Neural crest cell (in vitro differentiated cells): ENCODE data around the gene DDX42. TPM values are rescaled to one million over a fixed set of nuclear protein-coding genes. Genes with fewer than 3 reads are reported as not detected.
"Not testable (repeated sequence)": the region's sequence is repeated elsewhere in the genome, so short reads cannot be mapped to it uniquely, and the experiment has no call there.

Experiments used
- DNase-seq: peaks from one replicate; pipeline ENCODE4 v3.0.0; 2021; ENCODE audit warnings: low read depth, mixed read lengths, low spot score
- H3K27ac Mint-ChIP-seq: one replicate; pipeline ENCODE4 v1.8.0; 2021; ENCODE audit warnings: mild to moderate bottlenecking, mixed read lengths; ENCODE audit not compliant: unreplicated experiment
- H3K27me3 Mint-ChIP-seq: 2 replicates; pipeline ENCODE4 v1.8.0; 2021; ENCODE audit warnings: low read depth, mild to moderate bottlenecking, mixed read lengths
- H3K36me3 Mint-ChIP-seq: 2 replicates; pipeline ENCODE4 v1.8.0; 2021; ENCODE audit warnings: low read depth, mild to moderate bottlenecking, mixed read lengths
- H3K4me1 Mint-ChIP-seq: 2 replicates; pipeline ENCODE4 v1.8.0; 2021; ENCODE audit warnings: mixed read lengths
- H3K4me3 Mint-ChIP-seq: one replicate; pipeline ENCODE4 v1.8.0; 2021; ENCODE audit warnings: mild to moderate bottlenecking, mixed read lengths
- H3K9me3 Mint-ChIP-seq: 2 replicates; pipeline ENCODE4 v1.8.0; 2021; ENCODE audit warnings: mixed read lengths
- total RNA-seq: library from RNA; stranded (reverse); gene quantifications from 2 replicates; pipeline ENCODE4 v1.2.1, GENCODE V29; 2021
- TF ChIP-seq, protein P1 (sequence below): fragments of 200-600 bp; sonication (generic); conservative IDR thresholded peaks from 2 replicates; pipeline ENCODE4 v1.5.0; 2021; ENCODE audit warnings: antibody characterized with exemption, mild to moderate bottlenecking

Gene DDX42
- total RNA-seq, 1 donor from 2014 or later, result 160 TPM

- Mint-ChIP-seq H3K4me3 (peak overlapping the region; percentile 99), H3K36me3 (no peaks in the 10 kb centered on the region), H3K9me3 (no peaks in the 10 kb centered on the region), H3K4me1 (peaks cover 35% of the 10 kb centered on the region), H3K27me3 (no peaks in the 10 kb centered on the region), H3K27ac (peak overlapping the region; percentile 98)
- TF ChIP-seq, protein P1, sequence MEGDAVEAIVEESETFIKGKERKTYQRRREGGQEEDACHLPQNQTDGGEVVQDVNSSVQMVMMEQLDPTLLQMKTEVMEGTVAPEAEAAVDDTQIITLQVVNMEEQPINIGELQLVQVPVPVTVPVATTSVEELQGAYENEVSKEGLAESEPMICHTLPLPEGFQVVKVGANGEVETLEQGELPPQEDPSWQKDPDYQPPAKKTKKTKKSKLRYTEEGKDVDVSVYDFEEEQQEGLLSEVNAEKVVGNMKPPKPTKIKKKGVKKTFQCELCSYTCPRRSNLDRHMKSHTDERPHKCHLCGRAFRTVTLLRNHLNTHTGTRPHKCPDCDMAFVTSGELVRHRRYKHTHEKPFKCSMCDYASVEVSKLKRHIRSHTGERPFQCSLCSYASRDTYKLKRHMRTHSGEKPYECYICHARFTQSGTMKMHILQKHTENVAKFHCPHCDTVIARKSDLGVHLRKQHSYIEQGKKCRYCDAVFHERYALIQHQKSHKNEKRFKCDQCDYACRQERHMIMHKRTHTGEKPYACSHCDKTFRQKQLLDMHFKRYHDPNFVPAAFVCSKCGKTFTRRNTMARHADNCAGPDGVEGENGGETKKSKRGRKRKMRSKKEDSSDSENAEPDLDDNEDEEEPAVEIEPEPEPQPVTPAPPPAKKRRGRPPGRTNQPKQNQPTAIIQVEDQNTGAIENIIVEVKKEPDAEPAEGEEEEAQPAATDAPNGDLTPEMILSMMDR, result no peak
- peak; percentile 25 for DNase-seq
Observed at GRCh38 chr17:63841350-63842172, 67.6 kb downstream of the DDX42 start.

- TF ChIP-seq, protein P1, result no peak
- H3K27ac Mint-ChIP-seq, result peak overlapping the region; percentile 98
Observed at GRCh38 chr17:63842173-63842539, 68.2 kb downstream of the DDX42 start.

DNA sequence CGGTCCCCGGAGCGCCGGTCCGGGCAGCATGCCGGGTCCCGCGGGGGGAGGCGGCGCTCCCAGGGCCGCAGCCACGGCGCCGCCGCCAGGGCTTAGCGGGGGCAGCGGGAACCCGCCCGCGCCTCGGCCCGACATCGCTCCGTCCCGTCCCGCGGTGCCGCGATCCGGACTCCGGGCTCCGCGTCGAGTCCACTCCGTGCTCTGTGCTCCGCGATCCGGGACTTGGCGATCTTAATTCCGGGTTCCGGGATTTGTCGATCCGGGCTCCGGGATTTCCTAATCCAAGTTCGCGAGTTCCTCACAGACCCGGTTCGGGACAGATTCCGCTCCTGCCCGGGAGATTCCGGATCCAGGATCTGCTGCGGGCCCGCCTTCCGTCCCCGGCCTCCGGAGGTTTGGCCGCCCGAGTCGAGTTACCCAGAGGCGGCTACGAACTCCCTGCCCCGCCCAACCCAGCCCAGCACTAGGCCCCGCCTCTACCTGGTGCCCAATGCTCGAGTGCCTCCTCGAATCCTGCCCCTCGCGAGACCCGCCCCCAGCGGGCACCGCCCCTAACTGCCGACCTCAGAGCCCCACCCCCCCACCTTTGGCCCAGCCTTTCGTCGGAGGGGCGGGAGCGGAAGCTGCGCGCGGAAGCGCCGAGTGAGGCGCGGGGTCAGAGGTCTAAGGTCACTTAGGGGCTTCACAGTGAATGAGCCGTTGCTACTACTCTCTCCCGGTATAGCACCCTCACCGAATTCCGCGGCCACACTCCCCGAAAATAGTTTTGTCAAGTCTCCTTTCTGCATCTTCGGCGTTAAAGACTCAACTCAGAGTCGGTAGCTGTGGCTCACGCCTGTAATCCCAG is 68.8 kb downstream of the DDX42 start, which contains the start of gene SMARCD2:
Gene SMARCD2, minus strand, starts transcription at position 146 of the 847 bp plus-strand sequence. Its CDS starts 11 bp downstream, at position 135.
- no peaks in the 10 kb centered on the region for H3K9me3 Mint-ChIP-seq
- DNase-seq, result peak; percentile 97
- H3K4me1 Mint-ChIP-seq, result peaks cover 35% of the 10 kb centered on the region
- H3K27me3 Mint-ChIP-seq, result no peaks in the 10 kb centered on the region
- peak within 1 kb of the TSS; percentile 98 for H3K27ac Mint-ChIP-seq
- peaks cover under 1% of the 10 kb centered on the region for H3K36me3 Mint-ChIP-seq
- H3K4me3 Mint-ChIP-seq, result peak within 1 kb of the TSS; percentile 99
- TF ChIP-seq, protein P1, result no peak

More at GRCh38 chr17:63842173-63842539, 68.2 kb downstream of the DDX42 start:
- Mint-ChIP-seq H3K36me3 (no peaks in the 10 kb centered on the region), H3K4me1 (peaks cover 35% of the 10 kb centered on the region), H3K9me3 (no peaks in the 10 kb centered on the region), H3K4me3 (peak overlapping the region; percentile 99), H3K27me3 (no peaks in the 10 kb centered on the region)
- DNase-seq, result peak; percentile 37

- peak overlapping the region; percentile 35 for H3K27ac Mint-ChIP-seq
- H3K4me3 Mint-ChIP-seq, result peak overlapping the region; percentile 88
- H3K4me1 Mint-ChIP-seq, result peaks cover 40% of the 10 kb centered on the region
- H3K27me3 Mint-ChIP-seq, H3K36me3 Mint-ChIP-seq, DNase-seq, H3K9me3 Mint-ChIP-seq: not testable (repeated sequence)
Observed at GRCh38 chr17:63843387-63843888, 69.5 kb downstream of the DDX42 start.

DNA sequence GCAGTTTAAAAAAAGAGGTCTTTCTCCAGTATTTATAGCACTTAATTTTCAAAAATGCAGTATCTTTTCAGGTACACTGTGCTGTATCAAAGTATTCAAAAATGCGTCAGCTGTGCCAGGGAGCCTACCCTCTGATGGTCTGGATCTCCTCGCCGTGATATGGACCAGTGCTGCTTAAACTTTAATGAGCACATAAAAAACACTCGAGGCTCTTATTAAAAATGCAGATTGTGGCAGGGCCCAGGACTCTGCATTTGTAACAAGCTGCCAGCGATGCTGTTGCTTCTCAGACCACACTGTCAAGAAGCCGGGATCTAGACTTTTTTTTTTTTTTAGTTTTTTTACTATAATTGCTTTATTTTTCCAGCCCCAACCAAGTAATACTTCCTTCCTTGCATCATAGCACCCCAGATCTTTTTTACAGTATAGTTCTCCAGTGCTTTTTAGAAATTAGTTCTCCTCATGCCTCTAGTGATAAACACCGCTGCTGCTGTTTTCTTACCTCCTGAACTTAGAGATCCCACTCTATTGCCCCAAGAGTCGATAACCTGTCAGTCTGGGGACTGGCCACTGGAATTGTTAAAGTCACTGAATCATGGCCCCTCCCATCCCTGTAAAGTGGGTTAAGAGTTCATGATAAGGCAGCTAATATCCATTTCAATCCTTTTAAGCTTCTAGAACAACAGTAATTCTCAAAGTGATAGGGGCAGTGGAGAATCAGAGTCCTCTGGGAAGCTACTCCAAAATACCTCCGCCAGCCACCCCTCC is 70.1 kb downstream of the DDX42 start:
- TF ChIP-seq, protein P1, result no peak
- Mint-ChIP-seq H3K36me3 (peaks cover 5% of the 10 kb centered on the region), H3K27me3 (peaks cover 4% of the 10 kb centered on the region), H3K4me1 (peaks cover 38% of the 10 kb centered on the region), H3K9me3 (peaks cover 7% of the 10 kb centered on the region), H3K27ac (no peak overlapping the region), H3K4me3 (peak overlapping the region; percentile 88)
- DNase-seq, result no peak
